ENCODE data around the gene SLC5A10.

SLC5A10 gene

GRCh38 chr17:18965530-18966236 lies 13.7 kb downstream of the SLC5A10 start:
- TF ChIP-seq SPI1 (IDR thresholded peaks at IDR 0.05; ENCODE audit: borderline replicate concordance, low read depth) (no peak), REST (IDR thresholded peaks at IDR 0.05; ENCODE audit: insufficient replicate concordance, low read depth) (no peak), POLR2AphosphoS5 (IDR thresholded peaks at IDR 0.05; ENCODE audit: low read depth) (no peak), GABPA (IDR thresholded peaks at IDR 0.05; ENCODE audit: low read depth) (no peak), CTCF (IDR thresholded peaks at IDR 0.05; ENCODE audit: insufficient read depth, low read length) (no peak)
- no peak for DNase-seq (ENCODE audit: low read depth in 1 of 2, low spot score in 1 of 2)
- H3K27me3 ChIP-seq (ENCODE audit: insufficient read depth, poor library complexity, severe bottlenecking) = no peaks in the 10 kb centered on the region
- H3K4me3 ChIP-seq (replicated peaks; ENCODE audit: insufficient read depth, low read length) = no peak overlapping the region
- H3K27ac ChIP-seq (replicated peaks) = no peak overlapping the region

- no peak for DNase-seq (ENCODE audit: low read depth in 1 of 2, low spot score in 1 of 2)
- no peak overlapping the region for H3K4me3 ChIP-seq (replicated peaks; ENCODE audit: insufficient read depth, low read length)
- TF ChIP-seq CTCF (IDR thresholded peaks at IDR 0.05; ENCODE audit: insufficient read depth, low read length) (no peak), GABPA (IDR thresholded peaks at IDR 0.05; ENCODE audit: low read depth) (no peak), POLR2AphosphoS5 (IDR thresholded peaks at IDR 0.05; ENCODE audit: low read depth) (no peak), REST (IDR thresholded peaks at IDR 0.05; ENCODE audit: insufficient replicate concordance, low read depth) (no peak), SPI1 (IDR thresholded peaks at IDR 0.05; ENCODE audit: borderline replicate concordance, low read depth) (no peak)
- no peak overlapping the region for H3K27ac ChIP-seq (replicated peaks)
- no peaks in the 10 kb centered on the region for H3K27me3 ChIP-seq (ENCODE audit: insufficient read depth, poor library complexity, severe bottlenecking)
Observed at GRCh38 chr17:18966831-18967624, 15.1 kb downstream of the SLC5A10 start.

- no peak overlapping the region for H3K4me3 ChIP-seq (replicated peaks; ENCODE audit: insufficient read depth, low read length)
- H3K27ac ChIP-seq (replicated peaks) = no peak overlapping the region
- DNase-seq (ENCODE audit: low read depth in 1 of 2, low spot score in 1 of 2) = no peak
- TF ChIP-seq POLR2AphosphoS5 (IDR thresholded peaks at IDR 0.05; ENCODE audit: low read depth) = no peak
- no peak for TF ChIP-seq SPI1 (IDR thresholded peaks at IDR 0.05; ENCODE audit: borderline replicate concordance, low read depth)
- no peak for TF ChIP-seq CTCF (IDR thresholded peaks at IDR 0.05; ENCODE audit: insufficient read depth, low read length)
- TF ChIP-seq GABPA (IDR thresholded peaks at IDR 0.05; ENCODE audit: low read depth) = no peak
- no peak for TF ChIP-seq REST (IDR thresholded peaks at IDR 0.05; ENCODE audit: insufficient replicate concordance, low read depth)
- no peaks in the 10 kb centered on the region for H3K27me3 ChIP-seq (ENCODE audit: insufficient read depth, poor library complexity, severe bottlenecking)
Observed at GRCh38 chr17:18967916-18968315, 16.0 kb downstream of the SLC5A10 start.
